Activated CD4-positive, CD25-positive, alpha-beta regulatory T cell treated with anti-CD3 and anti-CD28 coated beads, Interleukin-2, amount 50 U/mL, for 16 hours (primary cell): Measurements from ENCODE around the gene PPM1M.
"Not testable (repeated sequence)": the region's sequence is repeated elsewhere in the genome, so short reads cannot be mapped to it uniquely, and the experiment has no call there.

ENCODE experiments used
- DNase-seq: peaks from one replicate; pipeline ENCODE4 v3.0.0-alpha.2; 2020; ENCODE audit warnings: low read depth, low spot score

PPM1M gene

GRCh38 chr3:52277071-52277964, 31.8 kb downstream of the PPM1M start:
- peak; percentile 39 for DNase-seq

DNA sequence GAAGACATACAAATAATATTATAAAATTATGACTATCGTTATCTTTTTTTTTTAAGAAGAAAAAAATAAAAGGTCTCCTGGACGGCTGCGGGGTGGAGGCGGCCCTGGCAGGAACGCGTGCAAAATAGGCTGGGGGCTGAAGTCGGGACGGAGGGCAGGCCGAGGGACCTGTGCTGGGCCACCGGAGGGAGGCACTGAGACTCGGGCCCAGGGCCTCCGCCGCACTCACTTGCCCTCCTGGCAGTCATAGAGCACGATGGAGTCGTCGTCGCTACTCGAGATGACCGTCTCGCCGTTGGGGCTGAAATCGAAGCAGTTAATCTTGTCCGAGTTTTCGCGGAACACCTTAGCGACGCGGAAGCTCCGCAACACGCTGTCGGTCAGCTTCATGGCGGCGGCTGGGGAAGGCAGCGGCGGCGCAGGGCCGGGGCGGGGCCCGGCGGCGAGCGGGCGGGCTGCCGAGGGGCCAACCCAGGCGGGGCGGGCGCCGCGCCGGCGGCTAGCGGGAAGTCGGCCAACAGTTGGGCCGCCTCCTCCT, 32.5 kb downstream of the PPM1M start:
- peak; percentile 48 for DNase-seq

GRCh38 chr3:52278510-52279069, 33.0 kb downstream of the PPM1M start, which contains the start of gene WDR82:
Gene WDR82, minus strand, starts transcription at chr3:52278649. Its CDS starts 288 bp downstream, at chr3:52278361.
- DNase-seq = peak; percentile 91

DNA sequence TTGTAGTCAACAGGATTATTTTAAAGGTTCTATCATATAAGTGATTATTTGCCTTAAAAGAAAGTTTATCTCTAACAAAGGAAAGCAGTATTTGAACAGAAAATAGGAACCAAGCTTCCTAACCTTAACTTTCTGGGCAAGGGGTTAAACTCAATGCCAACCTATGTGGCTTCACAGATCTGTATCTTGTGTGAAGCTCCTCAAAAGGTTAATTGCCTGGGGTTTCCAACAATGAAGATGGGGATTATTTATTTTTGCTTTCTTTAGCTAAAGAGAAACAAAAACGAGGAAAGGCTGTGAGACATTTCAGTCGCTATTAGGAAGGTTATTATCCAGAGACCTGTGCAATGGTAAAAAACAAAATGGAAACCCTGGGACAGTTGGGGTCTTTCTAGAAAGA, 34.0 kb downstream of the PPM1M start:
- DNase-seq = no peak

DNA sequence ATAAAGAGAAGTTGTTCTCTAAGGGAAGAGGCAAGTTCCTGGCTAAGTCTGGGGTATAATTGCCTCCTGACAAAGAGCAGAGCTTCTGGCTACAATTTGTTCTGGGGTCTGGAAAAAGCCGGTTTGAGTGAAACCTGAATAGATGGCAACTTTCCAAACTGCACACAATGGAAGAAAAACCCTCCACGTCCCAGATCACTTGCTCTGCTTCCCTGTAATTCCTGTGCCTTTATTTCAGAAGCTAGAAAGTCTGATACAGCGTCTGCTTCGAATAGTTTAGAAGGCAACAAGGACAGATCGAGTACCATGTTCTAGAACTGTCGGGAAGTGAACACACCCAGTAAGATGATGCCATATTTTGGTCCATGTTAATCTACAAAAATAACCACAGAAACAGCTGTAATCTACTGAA, 34.5 kb downstream of the PPM1M start:
- DNase-seq = no peak

GRCh38 chr3:52281981-52282801, 36.6 kb downstream of the PPM1M start:
- no peak for DNase-seq

- no peak for DNase-seq
These were observed 37.7 kb downstream of the PPM1M start for GRCh38 chr3:52283306-52283705.

DNA sequence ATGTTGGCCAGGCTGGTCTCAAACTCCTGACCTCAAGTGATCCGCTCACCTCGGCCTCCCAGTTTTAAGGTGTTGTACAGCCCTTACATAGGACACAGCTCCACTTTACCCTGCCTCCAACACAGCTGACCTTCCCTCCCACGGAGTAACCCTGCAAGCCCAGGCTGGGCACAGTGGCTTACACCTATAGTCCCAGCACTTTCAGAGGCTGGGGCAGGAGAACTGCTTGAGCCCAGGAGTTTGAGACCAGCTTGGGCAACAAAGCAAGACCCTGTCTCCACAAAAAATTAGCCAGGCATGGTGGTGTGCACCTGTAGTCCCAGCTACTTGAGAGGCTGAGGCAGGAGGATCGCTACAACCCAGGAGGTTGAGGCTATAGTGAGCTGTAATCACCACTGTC, 38.5 kb downstream of the PPM1M start:
- not testable (repeated sequence) for DNase-seq

- DNase-seq = no peak
These were observed 41.2 kb downstream of the PPM1M start for GRCh38 chr3:52286777-52287110.

GRCh38 chr3:52288674-52289073, 43.1 kb downstream of the PPM1M start:
- DNase-seq = no peak

GRCh38 chr3:52289338-52289746, 43.8 kb downstream of the PPM1M start:
- DNase-seq = no peak

- DNase-seq = no peak
These were observed 44.4 kb downstream of the PPM1M start for GRCh38 chr3:52289747-52290595.

DNA sequence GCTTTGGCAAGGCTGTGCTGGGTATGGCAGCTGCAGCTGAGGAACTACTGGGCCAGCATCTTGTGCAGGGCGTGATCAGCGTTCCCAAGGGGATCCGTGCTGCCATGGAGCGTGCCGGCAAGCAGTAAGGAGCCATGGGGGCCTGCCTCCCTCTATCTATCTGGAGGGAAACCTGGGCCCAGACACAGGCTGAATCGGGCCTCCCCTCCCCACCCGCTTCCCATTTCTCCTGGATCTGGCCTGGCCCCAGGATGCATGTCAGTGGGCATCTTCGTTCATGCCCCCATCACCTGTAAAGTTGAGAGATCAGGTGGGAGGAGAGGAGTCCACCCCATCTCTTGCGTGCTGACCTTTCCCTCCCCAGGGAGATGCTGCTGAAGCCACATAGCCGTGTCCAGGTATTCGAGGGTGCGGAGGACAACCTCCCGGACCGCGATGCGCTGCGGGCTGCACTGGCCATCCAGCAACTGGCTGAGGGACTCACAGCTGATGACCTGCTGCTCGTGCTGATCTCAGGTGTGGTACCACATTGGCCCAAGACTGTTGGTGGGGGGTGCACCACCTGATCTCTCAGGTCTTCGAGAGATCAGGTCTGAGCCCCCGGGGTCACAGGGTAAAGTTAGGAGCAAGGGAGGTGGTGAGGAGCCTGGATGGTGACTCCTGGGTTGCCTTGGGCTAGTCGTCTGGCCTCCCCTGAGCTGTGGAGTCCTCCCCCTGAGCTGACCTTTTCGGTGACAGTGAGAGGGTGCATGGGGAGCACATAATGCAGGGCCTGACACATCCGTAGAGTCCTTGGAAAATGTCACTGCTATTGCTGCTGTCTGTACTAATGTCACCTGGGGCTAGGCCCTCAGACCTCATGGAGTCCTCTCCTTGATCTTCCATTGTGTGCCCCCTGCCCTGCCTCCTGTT, 45.3 kb downstream of the PPM1M start:
- DNase-seq = no peak

GRCh38 chr3:52291508-52292181, 46.1 kb downstream of the PPM1M start:
- no peak for DNase-seq

GRCh38 chr3:52292247-52293065, 46.9 kb downstream of the PPM1M start:
- DNase-seq = no peak

DNA sequence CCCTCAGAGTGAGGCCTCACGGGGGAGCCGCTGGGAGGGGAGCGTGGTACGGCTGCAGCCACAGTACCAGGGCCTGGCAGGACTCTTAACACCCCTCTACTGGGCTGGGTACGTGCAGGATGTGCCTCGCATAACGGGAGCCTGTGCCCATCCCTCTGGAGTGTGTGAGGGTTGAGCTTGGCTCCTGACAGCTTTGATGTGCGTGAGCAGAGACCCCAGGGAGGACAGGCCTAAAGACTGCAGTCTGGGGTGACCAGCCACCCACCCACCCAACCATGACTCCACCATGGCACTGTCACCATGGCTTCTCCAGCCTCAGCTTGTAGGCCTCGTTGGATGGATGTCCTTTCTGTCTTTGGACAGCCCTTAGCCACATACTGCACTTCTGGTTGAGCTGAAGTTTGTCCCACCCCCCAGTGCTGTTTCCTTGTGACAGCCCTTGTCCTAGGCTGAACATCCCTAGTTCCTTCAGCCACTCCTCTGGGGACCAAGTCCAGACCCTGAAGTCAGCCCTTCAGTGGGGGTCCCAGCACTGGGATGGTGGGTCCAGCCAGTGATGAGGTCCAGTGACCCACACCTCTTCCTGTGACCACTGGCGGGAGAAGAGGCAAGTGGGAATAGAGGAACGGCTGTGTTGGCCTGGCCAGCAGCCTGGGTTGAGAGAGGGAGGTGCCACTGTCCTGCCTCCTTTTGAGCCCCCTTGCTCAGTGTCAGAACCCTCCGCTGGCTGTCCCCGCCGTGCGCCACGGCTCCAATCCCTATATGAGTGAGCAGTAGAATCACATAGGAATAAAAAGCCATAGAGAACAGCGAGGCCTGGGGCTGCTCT, 48.1 kb downstream of the PPM1M start:
- DNase-seq = no peak

DNA sequence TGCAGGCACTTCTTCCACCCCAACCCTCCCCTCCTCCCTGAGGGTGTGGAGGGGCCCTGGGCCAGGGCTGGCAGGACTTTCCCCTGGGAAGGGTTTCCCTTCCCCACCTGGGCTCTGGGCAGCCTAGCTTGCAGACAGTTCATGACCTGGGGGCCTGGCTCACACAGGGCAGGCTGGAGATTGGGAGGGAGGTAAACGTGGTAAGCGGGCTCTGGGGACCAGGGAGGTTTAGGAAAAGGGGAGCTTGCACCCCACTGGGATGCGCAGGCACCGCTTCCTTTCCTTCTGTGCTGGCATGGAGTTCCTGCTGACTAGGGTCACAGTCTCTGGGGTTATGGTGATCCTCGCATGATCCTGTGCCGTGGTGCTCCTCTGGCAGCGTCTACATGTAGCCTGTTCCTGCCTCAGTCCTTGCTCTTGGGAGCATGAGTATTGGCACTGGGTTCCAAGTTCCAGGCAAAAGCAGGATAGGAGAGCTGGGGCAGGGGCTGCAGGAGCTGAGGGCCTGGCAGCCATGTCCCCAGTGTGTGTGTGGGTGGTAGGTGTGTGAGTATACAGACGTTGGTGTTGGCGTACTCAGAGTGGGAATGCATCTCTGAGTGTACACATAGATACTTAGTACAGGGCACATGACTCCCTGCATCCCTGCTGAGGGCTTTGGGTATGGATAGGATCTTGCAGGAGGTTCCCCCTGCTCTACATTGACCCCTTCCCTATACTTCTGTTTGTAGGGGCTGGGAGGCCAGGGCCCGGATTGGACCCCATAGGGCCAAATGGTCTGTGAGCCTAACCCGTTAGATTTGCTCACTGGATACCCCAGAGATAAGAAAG, 49.0 kb downstream of the PPM1M start:
- no peak for DNase-seq
